ENCODE measurements around the gene CASK.
"Not testable (repeated sequence)": the region's sequence is repeated elsewhere in the genome, so short reads cannot be mapped to it uniquely, and the experiment has no call there.

Gene CASK

GRCh38 chrX:41688156-41688555 lies 235.2 kb downstream of the CASK start:
- DNase-seq, result no peak

- DNase-seq, result no peak
Observed at GRCh38 chrX:41686788-41687187, 236.6 kb downstream of the CASK start.

- no peak for DNase-seq
Observed at GRCh38 chrX:41684940-41685339, 238.4 kb downstream of the CASK start.

GRCh38 chrX:41684138-41684537 lies 239.2 kb downstream of the CASK start:
- no peak for DNase-seq

- DNase-seq, result no peak
Observed at GRCh38 chrX:41677183-41678060, 245.9 kb downstream of the CASK start.

- not testable (repeated sequence) for DNase-seq
Observed at GRCh38 chrX:41676361-41676760, 247.0 kb downstream of the CASK start.

- DNase-seq, result no peak
Observed at GRCh38 chrX:41672643-41673042, 250.7 kb downstream of the CASK start.

- no peak for DNase-seq
Observed at GRCh38 chrX:41671082-41671481, 252.3 kb downstream of the CASK start.

- DNase-seq, result no peak
Observed at GRCh38 chrX:41670112-41670511, 253.2 kb downstream of the CASK start.

GRCh38 chrX:41667631-41668030 lies 255.7 kb downstream of the CASK start:
- no peak for DNase-seq

GRCh38 chrX:41666251-41666650 lies 257.1 kb downstream of the CASK start:
- no peak for DNase-seq

- DNase-seq, result no peak
Observed at GRCh38 chrX:41665686-41666085, 257.7 kb downstream of the CASK start.

- no peak for DNase-seq
Observed at GRCh38 chrX:41664908-41665307, 258.4 kb downstream of the CASK start.

- no peak for DNase-seq
Observed at GRCh38 chrX:41664375-41664901, 258.9 kb downstream of the CASK start.

GRCh38 chrX:41661366-41662095 lies 261.8 kb downstream of the CASK start:
- no peak for DNase-seq

- no peak for DNase-seq
Observed at GRCh38 chrX:41655631-41656030, 267.7 kb downstream of the CASK start.

- no peak for DNase-seq
Observed at GRCh38 chrX:41655101-41655500, 268.3 kb downstream of the CASK start.

GRCh38 chrX:41653125-41653524 lies 270.2 kb downstream of the CASK start:
- no peak for DNase-seq

GRCh38 chrX:41646201-41646600 lies 277.2 kb downstream of the CASK start:
- DNase-seq, result not testable (repeated sequence)

- DNase-seq, result no peak
Observed at GRCh38 chrX:41634284-41634683, 289.1 kb downstream of the CASK start.

- no peak for DNase-seq
Observed at GRCh38 chrX:41630091-41630490, 293.3 kb downstream of the CASK start.

GRCh38 chrX:41629539-41629938 lies 293.8 kb downstream of the CASK start:
- no peak for DNase-seq

GRCh38 chrX:41621222-41621723 lies 302.1 kb downstream of the CASK start:
- no peak for DNase-seq

- no peak for DNase-seq
Observed at GRCh38 chrX:41619221-41619620, 304.1 kb downstream of the CASK start.
